OCI-LY7 (cell line): ENCODE measurements around the gene CNOT6.

ENCODE experiments used
- EZH2phosphoT487 ChIP-seq: fragments of 200-600 bp; sonication (generic); IDR thresholded peaks from 2 replicates; pipeline ENCODE4 v1.6.1; 2018; ENCODE audit warnings: low read depth, borderline replicate concordance, mild to moderate bottlenecking, mixed run types, antibody characterized with exemption, low read length, moderate library complexity, mixed read lengths
- TF ChIP-seq, protein P1 (sequence below): fragments of 200-600 bp; sonication (generic); conservative IDR thresholded peaks from 2 replicates; pipeline ENCODE4 v1.5.1; 2014; ENCODE audit warnings: mild to moderate bottlenecking, antibody characterized with exemption, low read length, moderate library complexity, mixed read lengths

DNA sequence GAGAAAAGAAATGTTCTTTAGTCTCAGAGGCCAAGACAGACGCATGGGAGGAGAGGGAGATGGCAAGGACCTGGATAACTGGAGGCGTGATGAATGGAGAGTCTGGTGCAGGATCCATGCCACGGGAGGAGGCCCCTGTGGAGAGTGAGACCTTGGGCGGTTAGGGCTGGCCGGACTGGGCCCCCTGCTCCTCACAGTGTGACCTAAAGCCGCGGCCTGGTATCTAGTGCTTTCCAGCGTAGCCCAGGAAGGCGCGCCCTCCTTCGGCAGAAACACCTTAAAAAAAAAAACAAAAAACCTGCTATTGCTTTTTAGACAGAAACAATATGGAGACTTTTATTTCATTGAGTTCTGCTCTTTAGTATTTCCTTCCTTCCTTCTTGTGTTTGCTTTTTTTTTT lies 64.1 kb downstream of the CNOT6 start:
- no peak for TF ChIP-seq EZH2phosphoT487
- TF ChIP-seq, protein P1, sequence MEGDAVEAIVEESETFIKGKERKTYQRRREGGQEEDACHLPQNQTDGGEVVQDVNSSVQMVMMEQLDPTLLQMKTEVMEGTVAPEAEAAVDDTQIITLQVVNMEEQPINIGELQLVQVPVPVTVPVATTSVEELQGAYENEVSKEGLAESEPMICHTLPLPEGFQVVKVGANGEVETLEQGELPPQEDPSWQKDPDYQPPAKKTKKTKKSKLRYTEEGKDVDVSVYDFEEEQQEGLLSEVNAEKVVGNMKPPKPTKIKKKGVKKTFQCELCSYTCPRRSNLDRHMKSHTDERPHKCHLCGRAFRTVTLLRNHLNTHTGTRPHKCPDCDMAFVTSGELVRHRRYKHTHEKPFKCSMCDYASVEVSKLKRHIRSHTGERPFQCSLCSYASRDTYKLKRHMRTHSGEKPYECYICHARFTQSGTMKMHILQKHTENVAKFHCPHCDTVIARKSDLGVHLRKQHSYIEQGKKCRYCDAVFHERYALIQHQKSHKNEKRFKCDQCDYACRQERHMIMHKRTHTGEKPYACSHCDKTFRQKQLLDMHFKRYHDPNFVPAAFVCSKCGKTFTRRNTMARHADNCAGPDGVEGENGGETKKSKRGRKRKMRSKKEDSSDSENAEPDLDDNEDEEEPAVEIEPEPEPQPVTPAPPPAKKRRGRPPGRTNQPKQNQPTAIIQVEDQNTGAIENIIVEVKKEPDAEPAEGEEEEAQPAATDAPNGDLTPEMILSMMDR, result no peak
